ENCODE measurements around the gene FLT3.

DNA sequence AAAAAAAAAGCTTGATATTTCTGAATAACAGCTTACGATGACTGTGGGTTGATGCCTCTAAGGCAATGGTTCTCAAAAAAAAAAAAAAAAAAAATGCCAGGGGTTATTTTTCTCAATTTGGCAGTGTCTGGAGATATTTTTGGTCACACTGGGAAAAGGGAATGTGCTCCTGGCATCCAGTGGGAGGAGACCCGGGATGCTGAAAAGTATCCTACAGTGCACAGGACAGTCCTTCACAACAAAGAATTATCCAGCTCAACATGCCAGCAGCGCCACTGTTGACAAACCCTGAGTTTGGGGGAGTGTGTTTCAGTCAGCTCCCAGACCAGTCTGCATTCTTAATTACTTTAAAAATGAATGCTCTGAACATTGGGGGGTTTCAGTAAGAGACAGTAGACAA is 54.5 kb downstream of the FLT3 start:
- no peak for TF ChIP-seq POLR2A (IDR thresholded peaks at IDR 0.05)
- no peak for TF ChIP-seq CTCF (IDR thresholded peaks at IDR 0.05)
- no peak for TF ChIP-seq POLR2AphosphoS5 (IDR thresholded peaks at IDR 0.05)
